SJSA1 (cell line): Measurements from ENCODE around the gene MAOB. TPM values are rescaled to one million over a fixed set of nuclear protein-coding genes. Genes with fewer than 3 reads are reported as not detected.

ENCODE experiments used
- DNase-seq, 2 experiments: peaks; one replicate each; pipeline ENCODE4 v3.0.0-alpha.2; 2015 to 2020; ENCODE audit warnings: low spot score in 2 of 2, low read depth in 1 of 2
- H3K27ac ChIP-seq: fragments of 250-450 bp; sonication (Bioruptor Pico); 2 replicates; pipeline ENCODE4 v1.5.1; 2020; ENCODE audit warnings: mild to moderate bottlenecking, moderate library complexity
- H3K27me3 ChIP-seq: fragments of 250-450 bp; sonication (Bioruptor Pico); replicated peaks from 2 replicates; pipeline ENCODE4 v1.5.1; 2020; ENCODE audit warnings: mild to moderate bottlenecking, moderate library complexity
- H3K36me3 ChIP-seq: fragments of 250-450 bp; sonication (Bioruptor Pico); 2 replicates; pipeline ENCODE4 v1.5.1; 2020; ENCODE audit warnings: mild to moderate bottlenecking
- H3K4me1 ChIP-seq: fragments of 250-450 bp; sonication (Bioruptor Pico); replicated peaks from 2 replicates; pipeline ENCODE4 v1.6.1; 2021; ENCODE audit warnings: mild to moderate bottlenecking
- H3K4me3 ChIP-seq: fragments of 250-450 bp; sonication (Bioruptor Pico); 2 replicates; pipeline ENCODE4 v1.5.1; 2020; ENCODE audit warnings: mild to moderate bottlenecking
- H3K9me3 ChIP-seq: fragments of 250-450 bp; sonication (Bioruptor Pico); replicated peaks from 2 replicates; pipeline ENCODE4 v1.5.1; 2020; ENCODE audit warnings: mild to moderate bottlenecking
- total RNA-seq: library from RNA; depleted of rRNA; stranded (reverse); fragments of >200 nt; shearing (Covaris generic); gene quantifications from 2 replicates; pipeline ENCODE4 v1.2.3, GENCODE V29; 2014

The MAOB gene
- total RNA-seq, 1 experiment from 2014 or later, result not detected

- no peaks in the 10 kb centered on the region for H3K4me1 ChIP-seq
- no peaks in the 10 kb centered on the region for H3K36me3 ChIP-seq
- H3K27me3 ChIP-seq, result no peaks in the 10 kb centered on the region
- no peak for DNase-seq
- H3K4me3 ChIP-seq, result no peak overlapping the region
- H3K9me3 ChIP-seq, result no peaks in the 10 kb centered on the region
- H3K27ac ChIP-seq, result no peak overlapping the region
Measured at GRCh38 chrX:43876680-43877079, 5.6 kb downstream of the MAOB start.

- Histone ChIP-seq H3K4me1 (no peaks in the 10 kb centered on the region), H3K27ac (no peak overlapping the region), H3K9me3 (no peaks in the 10 kb centered on the region), H3K36me3 (no peaks in the 10 kb centered on the region), H3K4me3 (no peak overlapping the region), H3K27me3 (no peaks in the 10 kb centered on the region)
- no peak for DNase-seq
Measured at GRCh38 chrX:43870758-43871419, 11.4 kb downstream of the MAOB start.

- DNase-seq, result no peak
Measured at GRCh38 chrX:43870011-43870410, 12.2 kb downstream of the MAOB start.

GRCh38 chrX:43868791-43869190, 13.5 kb downstream of the MAOB start:
- DNase-seq, result no peak
- Histone ChIP-seq H3K9me3 (no peaks in the 10 kb centered on the region), H3K4me1 (no peaks in the 10 kb centered on the region), H3K4me3 (no peak overlapping the region), H3K36me3 (no peaks in the 10 kb centered on the region), H3K27me3 (no peaks in the 10 kb centered on the region), H3K27ac (no peak overlapping the region)

More at GRCh38 chrX:43870011-43870410, 12.2 kb downstream of the MAOB start:
- Histone ChIP-seq H3K27ac (no peak overlapping the region), H3K27me3 (no peaks in the 10 kb centered on the region), H3K9me3 (no peaks in the 10 kb centered on the region), H3K4me3 (no peak overlapping the region), H3K36me3 (no peaks in the 10 kb centered on the region), H3K4me1 (no peaks in the 10 kb centered on the region)

GRCh38 chrX:43866423-43866822, 15.8 kb downstream of the MAOB start:
- DNase-seq, result no peak
- Histone ChIP-seq H3K36me3 (no peaks in the 10 kb centered on the region), H3K27ac (no peak overlapping the region), H3K9me3 (no peaks in the 10 kb centered on the region), H3K27me3 (no peaks in the 10 kb centered on the region), H3K4me1 (no peaks in the 10 kb centered on the region), H3K4me3 (no peak overlapping the region)

- Histone ChIP-seq H3K9me3 (no peaks in the 10 kb centered on the region), H3K36me3 (no peaks in the 10 kb centered on the region), H3K27me3 (no peaks in the 10 kb centered on the region), H3K4me1 (no peaks in the 10 kb centered on the region), H3K4me3 (no peak overlapping the region), H3K27ac (no peak overlapping the region)
- no peak for DNase-seq
Measured at GRCh38 chrX:43865791-43866190, 16.5 kb downstream of the MAOB start.

GRCh38 chrX:43862434-43862833, 19.8 kb downstream of the MAOB start:
- no peaks in the 10 kb centered on the region for H3K4me1 ChIP-seq
- H3K27ac ChIP-seq, result no peak overlapping the region
- no peaks in the 10 kb centered on the region for H3K9me3 ChIP-seq
- H3K4me3 ChIP-seq, result no peak overlapping the region
- H3K27me3 ChIP-seq, result no peaks in the 10 kb centered on the region
- no peak for DNase-seq
- H3K36me3 ChIP-seq, result no peaks in the 10 kb centered on the region

GRCh38 chrX:43861750-43862149, 20.5 kb downstream of the MAOB start:
- no peaks in the 10 kb centered on the region for H3K4me1 ChIP-seq
- H3K27me3 ChIP-seq, result no peaks in the 10 kb centered on the region
- no peak overlapping the region for H3K27ac ChIP-seq
- no peak overlapping the region for H3K4me3 ChIP-seq
- no peaks in the 10 kb centered on the region for H3K36me3 ChIP-seq
- H3K9me3 ChIP-seq, result no peaks in the 10 kb centered on the region
- no peak for DNase-seq

- Histone ChIP-seq H3K9me3 (no peaks in the 10 kb centered on the region), H3K27ac (no peak overlapping the region), H3K36me3 (no peaks in the 10 kb centered on the region), H3K27me3 (no peaks in the 10 kb centered on the region), H3K4me1 (no peaks in the 10 kb centered on the region), H3K4me3 (no peak overlapping the region)
- DNase-seq, result peak in 1 of 2 experiments; percentile 4
Measured at GRCh38 chrX:43860646-43861370, 21.4 kb downstream of the MAOB start.

GRCh38 chrX:43853225-43853828, 28.9 kb downstream of the MAOB start:
- Histone ChIP-seq H3K4me3 (no peak overlapping the region), H3K27ac (no peak overlapping the region), H3K9me3 (no peaks in the 10 kb centered on the region), H3K4me1 (no peaks in the 10 kb centered on the region), H3K27me3 (no peaks in the 10 kb centered on the region), H3K36me3 (no peaks in the 10 kb centered on the region)
- no peak for DNase-seq

GRCh38 chrX:43850629-43851028, 31.6 kb downstream of the MAOB start:
- DNase-seq, result no peak
- Histone ChIP-seq H3K27me3 (no peaks in the 10 kb centered on the region), H3K4me3 (no peak overlapping the region), H3K36me3 (no peaks in the 10 kb centered on the region), H3K27ac (no peak overlapping the region), H3K4me1 (no peaks in the 10 kb centered on the region), H3K9me3 (no peaks in the 10 kb centered on the region)

GRCh38 chrX:43849173-43849572, 33.1 kb downstream of the MAOB start:
- no peak overlapping the region for H3K27ac ChIP-seq
- no peak overlapping the region for H3K4me3 ChIP-seq
- H3K9me3 ChIP-seq, result no peaks in the 10 kb centered on the region
- no peaks in the 10 kb centered on the region for H3K36me3 ChIP-seq
- no peak for DNase-seq
- H3K27me3 ChIP-seq, result no peaks in the 10 kb centered on the region
- H3K4me1 ChIP-seq, result no peaks in the 10 kb centered on the region

- DNase-seq, result no peak
Measured at GRCh38 chrX:43847352-43847751, 34.9 kb downstream of the MAOB start.

GRCh38 chrX:43846558-43846957, 35.7 kb downstream of the MAOB start:
- no peak for DNase-seq
- no peaks in the 10 kb centered on the region for H3K36me3 ChIP-seq
- no peak overlapping the region for H3K4me3 ChIP-seq
- H3K27me3 ChIP-seq, result no peaks in the 10 kb centered on the region
- no peaks in the 10 kb centered on the region for H3K4me1 ChIP-seq
- no peaks in the 10 kb centered on the region for H3K9me3 ChIP-seq
- H3K27ac ChIP-seq, result no peak overlapping the region

More at GRCh38 chrX:43847352-43847751, 34.9 kb downstream of the MAOB start:
- Histone ChIP-seq H3K27ac (no peak overlapping the region), H3K36me3 (no peaks in the 10 kb centered on the region), H3K9me3 (no peaks in the 10 kb centered on the region), H3K4me1 (no peaks in the 10 kb centered on the region), H3K27me3 (no peaks in the 10 kb centered on the region), H3K4me3 (no peak overlapping the region)
